LHCN-M2 (cell line): ENCODE results near the gene MINDY4. TPM values are rescaled to one million over a fixed set of nuclear protein-coding genes. Genes with fewer than 3 reads are reported as not detected.

Experiments used
- DNase-seq: peaks from one replicate; pipeline ENCODE4 v3.0.0-alpha.2; 2012; ENCODE audit warnings: low read depth
- total RNA-seq: library from RNA; depleted of rRNA; stranded (reverse); fragments of >200 nt; gene quantifications from 2 replicates; pipeline ENCODE4 v1.2.3, GENCODE V29; 2014

MINDY4 gene
- total RNA-seq, 1 experiment from 2014 or later, result 3.7 TPM

DNA sequence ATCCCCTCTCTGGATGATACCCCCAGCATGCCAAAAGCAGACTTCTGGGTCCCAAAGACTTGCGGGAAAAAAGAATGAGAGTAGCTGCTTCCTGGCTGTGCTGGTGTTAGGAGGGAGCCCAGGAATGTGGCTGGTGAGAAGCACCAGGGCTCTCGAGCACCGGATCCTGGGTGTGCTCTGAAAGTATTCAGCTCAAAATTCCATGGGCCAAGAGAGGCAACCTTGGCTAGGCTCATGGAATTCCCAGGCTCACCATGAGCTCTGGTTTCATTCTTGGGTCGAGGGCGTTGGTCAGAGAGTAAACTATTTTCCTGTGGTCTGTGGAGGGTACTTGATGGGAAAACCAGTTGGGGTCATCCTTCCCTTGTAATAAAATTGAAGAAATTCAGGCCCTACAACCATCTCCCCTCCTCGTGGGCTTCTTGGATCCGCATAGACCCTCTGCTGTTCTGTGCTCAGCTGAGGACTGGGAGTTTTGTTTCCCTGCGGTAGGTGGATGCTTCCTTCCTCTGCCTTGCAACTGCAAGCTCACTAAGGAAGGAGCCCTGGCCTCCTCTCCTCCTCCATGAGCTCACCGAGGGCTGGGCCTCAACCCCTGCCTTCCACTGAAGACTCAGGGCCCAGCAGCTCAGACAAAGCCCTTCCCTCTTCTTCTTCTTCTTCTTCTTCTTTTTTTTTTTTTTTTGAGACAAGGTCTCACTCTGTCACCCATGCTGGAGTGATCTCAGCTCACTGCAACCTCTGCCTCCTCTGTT is 106.0 kb downstream of the MINDY4 start:
- DNase-seq, result no peak

DNA sequence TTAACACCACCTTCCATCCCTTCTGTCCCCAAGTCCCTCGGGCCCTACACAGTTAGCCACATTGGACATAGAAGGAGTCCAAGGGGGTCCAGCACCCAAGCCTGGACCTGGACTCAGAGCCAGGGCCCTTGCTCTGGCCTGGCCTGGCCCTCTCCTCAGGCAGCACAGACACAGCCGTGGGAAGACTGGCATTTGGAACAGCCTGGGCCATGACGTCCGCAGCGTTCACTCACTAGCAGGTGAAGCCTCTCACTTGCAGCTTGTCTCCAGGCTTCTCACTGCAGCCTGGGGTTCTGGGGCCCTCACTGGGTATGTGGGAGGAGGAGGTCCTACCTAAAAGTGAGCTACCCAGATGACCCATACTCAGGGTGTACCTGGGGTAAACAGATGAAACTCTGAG is 106.8 kb downstream of the MINDY4 start:
- DNase-seq, result no peak

DNA sequence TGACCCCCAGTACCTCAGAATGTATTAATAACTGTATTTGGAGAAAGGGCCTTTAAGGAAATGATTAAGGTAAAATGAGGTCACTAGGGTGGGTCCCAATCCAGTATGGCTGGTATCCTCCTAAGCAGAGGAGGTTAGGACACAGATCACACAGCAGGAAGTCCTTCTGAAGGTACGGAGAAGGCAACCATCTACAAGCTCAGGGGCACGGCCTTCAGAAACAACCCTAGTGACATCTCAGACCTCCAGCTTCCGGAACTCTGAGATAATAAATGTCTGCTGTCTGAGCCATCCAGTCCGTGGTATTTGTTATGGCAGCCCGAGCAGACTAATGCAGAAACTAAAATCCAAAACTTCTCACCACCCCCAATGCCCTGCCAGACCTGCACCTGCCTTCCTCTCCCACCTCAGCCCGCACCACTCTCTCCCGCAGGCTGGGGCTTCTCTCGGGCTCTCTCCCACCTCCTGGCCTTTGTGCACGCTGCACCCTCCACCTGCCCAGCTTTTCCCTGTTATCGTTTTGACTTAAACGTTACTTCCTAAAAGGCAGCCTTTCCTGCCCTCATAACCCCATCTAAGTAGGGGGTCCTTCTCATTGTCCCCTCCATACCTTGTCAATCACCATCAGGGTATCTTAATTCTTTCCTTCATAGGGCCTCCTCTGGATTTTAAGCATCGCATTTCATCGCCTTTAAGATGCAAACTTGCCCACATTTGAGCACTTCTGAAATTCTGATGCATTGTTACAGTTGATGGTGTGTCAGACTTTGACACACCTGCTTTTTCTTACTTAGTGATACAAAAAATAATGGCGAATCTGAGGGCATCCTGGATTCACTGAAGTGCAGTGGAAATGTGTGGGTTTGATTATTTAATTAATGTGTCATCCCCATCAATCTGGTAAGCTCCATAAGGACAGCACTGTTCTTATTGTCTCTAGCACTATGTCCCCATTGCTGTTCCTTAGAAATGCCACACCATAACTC is 108.2 kb downstream of the MINDY4 start:
- no peak for DNase-seq

DNA sequence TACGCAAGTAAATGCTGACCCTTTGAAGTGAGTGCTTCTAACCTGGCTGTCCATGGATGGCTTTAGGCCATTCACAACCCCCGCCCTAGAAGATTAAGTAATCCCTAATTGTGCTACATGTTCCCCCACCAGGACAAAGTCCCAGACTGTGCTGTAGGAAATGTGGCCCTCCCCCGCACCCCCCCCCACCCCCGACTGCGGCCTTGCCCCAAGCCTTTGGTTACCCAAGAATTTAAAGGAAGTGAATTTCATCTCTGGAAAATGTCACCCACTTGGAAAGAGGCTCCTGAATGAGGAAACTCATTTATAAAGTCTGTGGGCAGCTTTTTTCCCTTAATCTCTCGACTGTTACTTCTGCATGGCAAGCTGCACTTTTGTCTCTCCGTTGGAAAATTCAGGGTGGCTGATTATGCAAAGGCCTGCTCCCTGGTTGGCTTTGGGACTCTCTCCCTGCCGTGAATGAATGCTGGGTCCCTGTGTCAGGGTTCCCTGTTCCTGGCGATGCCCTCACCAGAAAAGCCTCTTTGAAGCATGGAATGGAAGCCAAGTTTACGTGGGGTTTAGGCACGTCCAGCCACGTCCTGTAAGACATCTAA is 109.0 kb downstream of the MINDY4 start:
- no peak for DNase-seq

DNA sequence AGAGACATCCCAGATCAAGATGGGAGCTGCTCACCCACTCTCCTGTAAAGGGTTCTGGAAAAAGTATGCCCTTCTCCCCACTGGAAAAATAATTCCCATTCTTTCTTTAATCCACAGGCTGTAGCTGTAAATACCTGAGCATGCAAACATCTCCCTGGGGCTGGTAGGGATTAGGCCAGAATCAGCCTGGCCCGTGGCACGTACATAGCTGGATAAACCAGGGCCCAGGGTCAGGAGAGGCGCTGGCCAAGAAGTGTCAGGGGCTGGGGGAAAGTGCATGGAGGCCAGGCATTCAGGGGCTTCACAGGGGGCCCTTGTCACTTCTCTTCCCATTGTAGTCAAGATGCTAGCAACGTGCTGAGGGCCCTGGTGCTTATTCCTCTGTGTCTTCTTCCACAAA is 109.7 kb downstream of the MINDY4 start:
- no peak for DNase-seq

DNA sequence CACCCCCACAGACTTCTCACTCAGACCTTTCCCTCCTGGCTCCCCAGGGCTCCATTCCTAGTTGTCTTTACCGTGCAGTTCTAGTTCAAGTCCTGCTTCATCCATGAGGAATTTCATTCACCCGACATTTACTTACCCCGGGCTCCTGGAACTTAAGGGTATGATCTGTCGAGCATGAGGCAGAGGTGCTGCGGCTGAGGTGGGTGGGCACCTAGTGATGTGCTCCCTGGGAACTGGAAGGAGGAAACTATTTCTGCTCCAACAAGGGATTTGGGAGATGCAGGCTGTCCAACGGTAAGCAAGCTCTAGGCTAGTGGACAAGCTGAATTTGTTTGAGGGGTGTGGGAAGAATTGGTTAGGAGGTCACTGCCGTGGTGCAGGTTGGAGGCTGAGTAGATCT is 110.2 kb downstream of the MINDY4 start:
- DNase-seq, result no peak

DNA sequence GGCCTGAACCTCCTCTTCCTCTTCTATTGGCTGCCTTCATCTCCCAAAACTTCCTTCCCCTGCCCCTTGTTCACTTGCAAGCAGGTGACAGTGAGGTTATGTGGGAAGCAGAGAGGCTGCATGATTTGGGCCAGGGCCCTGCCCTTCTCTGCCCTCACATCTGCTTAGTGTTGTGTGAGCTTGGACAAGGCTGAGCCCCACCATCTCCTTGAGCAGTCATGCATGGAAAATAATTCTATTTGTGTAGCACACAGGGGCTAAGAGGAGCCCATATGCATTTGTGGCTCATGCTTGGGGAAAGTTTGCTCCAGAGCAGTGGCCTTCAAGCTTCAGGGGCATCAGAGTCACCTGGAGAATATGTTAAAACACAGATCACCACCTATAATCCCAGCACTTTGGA is 113.7 kb downstream of the MINDY4 start:
- no peak for DNase-seq

DNA sequence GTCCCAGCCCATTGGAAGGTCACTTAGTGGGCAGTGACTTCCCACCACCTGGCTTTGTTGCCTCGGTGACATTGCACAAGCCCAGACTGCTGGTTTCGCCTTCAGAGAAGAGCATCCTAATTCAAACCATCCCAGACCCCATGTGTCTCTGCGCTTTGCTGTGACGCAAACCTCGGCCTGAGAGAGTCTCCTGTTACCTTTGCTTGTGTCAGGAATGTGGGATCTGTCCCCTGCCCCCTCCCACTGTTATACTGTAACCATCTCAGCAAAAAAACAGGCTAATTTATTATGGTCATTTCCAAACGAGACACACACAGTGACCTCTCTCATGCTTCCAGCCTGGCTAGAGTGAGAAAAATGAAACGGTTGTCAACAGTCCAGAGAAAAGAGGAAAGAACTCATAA is 115.4 kb downstream of the MINDY4 start:
- no peak for DNase-seq

DNA sequence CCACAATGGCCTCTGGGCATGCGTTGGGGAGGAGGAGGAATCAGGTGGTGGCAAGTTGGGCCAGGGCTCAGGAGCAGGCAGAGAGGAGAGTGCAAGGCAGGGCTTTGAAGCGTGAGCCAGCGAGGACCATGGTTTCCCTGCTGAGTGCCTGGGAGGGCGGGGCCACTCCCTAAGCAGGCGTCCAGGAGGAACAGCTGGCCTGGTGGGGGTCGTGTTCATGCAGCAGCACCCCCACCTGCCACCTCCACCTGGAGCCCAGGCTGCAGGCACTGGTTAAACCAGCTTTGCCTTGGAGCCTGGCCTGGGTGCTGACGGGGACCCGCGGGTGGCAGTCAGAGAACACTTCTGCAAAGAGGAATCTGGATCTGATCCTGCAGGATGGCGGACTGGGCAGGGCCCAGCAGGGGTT is 116.3 kb downstream of the MINDY4 start:
- no peak for DNase-seq

DNA sequence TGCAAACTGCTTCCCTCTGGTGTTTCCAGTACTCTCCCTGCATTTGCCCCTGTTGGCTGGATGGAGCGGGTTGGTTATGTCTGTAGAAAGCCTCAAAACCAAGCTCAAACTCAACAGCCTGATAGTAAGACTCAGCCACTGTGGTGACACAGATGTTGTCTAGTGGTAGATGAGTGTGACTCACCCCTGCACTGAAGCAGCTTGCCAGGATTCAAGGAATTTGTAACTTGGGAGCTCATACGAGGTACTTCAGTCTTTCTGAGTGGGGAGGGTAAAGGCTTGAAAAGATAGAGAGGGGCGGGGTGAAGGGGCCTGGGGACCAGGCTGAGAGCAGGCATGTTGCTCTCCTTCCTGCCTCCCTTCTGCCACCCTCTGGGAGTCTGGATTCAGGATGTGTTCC is 117.5 kb downstream of the MINDY4 start:
- DNase-seq, result peak; percentile 85

DNA sequence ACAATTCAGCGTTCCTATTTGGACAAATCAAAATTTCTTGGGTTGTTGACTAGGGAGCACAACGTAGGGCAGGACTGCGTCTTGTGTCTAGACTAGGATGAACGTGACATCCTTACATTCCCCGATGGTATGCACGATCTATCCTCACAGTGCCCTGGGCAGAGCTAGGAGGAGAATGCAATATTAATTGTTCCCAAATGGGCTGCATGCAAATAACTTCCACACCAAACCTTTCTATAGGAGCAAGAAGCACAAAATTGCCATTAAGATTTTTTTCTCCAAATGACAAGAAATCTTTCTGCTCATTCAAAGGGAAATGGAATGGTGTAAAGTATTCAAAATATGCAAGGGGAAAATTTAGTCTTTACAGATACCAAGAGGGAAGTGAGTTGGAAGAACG is 119.0 kb downstream of the MINDY4 start:
- DNase-seq, result no peak

DNA sequence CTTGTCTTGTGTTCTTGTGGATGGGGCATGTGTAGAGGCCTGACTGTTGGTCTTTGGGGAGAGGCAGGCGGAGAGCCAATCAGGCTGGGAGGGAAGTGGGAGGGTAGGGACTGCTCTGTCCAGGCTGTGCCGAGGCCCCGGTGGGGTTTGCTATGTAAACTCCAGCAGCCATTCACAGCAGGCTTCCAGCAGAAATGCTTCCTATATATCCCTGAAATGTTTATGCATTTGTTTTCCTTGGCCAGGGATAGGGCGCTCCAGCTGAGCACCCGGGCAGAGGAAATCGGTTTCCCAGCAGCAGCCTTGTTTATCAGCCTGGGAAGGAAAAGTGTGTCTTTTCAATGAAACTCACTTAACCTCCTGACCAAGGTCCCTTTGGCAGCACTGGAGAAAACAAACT is 122.1 kb downstream of the MINDY4 start:
- no peak for DNase-seq

DNA sequence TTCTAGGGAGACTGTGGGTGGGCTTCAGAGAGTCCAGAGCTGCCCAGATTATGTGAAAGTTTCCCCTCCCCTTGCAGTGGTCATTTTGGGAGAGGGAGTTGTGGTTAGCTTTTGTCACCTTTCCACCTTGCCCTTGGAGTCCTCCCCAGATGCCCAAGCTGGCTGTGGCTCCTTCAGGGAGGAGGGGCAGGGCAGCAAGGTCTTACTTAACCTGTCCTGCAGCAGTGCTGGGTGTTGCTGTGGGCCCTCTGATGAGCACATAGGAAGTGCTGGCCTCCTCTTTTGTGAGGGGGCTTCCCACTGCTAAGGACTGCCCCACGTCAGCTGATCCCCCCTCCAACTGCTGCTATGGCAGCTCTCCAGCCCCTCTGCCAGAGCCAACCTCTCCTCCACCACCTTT is 122.8 kb downstream of the MINDY4 start:
- DNase-seq, result no peak

DNA sequence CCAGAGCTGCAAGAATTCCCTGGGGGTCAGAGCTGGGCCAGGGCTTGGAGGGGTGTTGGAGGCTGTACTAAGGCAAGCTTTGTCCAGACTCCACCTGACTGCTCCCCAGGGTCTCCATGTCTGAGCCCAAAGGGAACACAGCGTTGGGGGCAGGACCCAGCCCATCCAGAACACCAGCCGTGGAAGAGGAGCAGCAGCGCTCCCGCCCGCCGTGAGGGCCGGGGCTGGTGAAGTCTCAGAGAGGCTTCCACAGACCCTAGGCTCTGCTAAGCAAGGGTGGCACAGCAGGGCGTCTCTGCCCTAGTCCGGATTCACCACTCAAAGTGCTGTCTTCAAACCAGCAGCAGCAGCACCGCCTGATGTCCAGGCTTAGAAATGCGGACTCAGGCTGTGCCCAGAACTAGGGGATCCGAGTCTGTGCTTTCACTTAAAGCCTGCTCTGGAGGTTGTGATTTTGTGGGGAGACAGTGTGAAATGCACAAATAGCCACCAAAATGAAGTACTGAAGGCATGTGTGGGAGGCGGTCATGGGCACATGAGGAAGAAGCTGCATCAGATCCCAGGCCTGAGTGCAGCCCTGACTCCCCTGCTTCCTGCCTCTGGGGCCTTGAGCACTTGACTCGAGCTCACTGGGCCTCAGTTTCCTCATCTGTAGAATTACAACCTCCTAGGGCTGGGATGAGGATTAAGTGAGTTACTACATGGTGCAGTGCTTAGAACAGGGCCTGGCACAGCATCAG is 123.8 kb downstream of the MINDY4 start:
- no peak for DNase-seq

DNA sequence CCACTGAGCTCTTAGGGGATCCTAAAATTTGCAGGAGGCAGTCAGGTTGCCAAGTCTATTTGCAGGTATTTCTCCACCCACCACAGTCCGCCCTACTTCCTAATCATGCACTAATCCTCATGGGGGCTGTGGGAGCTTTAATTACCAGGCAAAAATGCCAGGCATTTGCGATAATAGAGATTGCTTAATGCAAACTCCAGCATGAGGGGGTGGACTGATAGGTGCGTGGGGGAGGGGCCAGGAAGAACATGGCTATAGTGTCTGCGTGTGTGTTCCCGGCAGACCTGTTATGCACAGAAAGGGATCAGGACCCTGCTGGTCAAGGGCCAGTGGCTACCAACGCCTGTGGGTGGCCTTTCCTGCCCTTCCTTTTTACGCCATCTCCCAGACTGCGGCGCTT is 124.8 kb downstream of the MINDY4 start:
- DNase-seq, result no peak

DNA sequence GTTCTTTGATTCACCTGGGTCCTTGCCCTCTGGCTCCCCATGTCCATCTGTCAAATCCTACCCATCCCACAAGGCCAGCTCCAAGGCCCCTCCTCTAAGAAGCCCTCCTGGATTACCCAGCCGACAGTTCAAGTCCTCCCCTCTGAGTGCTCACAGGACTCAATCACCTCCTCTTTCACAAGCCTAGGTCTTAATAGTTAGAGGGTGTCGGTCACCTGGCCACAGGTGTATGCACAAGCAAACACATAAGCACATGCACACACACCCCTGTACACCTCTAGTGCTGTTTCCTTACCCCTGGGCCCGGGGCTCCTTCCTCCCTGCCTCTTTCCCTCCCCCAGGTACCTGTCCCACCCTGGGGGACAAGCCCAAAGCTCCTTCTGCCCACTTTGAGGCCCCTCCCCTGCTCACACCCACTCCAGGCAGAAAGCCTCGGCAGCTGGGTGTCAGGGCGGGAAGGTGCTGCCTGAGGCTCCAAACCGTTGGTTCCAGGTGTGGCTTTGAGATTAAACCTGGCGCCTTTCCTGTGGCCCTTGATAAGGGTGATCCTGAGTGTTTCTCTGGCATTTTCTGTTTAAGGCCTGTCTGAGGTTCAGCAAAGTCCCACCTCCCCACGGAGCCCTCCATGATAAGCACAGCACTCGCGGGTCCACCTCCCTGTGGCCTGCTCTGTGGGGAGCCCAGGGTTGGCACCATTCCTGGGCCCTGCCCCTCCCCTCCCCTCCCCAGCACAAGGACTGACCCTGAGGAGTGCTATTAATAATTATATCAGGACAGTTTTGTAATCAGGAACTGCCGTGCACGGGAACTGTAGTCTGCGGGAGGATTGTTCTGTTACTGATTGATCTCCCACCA is 125.8 kb downstream of the MINDY4 start:
- DNase-seq, result no peak

DNA sequence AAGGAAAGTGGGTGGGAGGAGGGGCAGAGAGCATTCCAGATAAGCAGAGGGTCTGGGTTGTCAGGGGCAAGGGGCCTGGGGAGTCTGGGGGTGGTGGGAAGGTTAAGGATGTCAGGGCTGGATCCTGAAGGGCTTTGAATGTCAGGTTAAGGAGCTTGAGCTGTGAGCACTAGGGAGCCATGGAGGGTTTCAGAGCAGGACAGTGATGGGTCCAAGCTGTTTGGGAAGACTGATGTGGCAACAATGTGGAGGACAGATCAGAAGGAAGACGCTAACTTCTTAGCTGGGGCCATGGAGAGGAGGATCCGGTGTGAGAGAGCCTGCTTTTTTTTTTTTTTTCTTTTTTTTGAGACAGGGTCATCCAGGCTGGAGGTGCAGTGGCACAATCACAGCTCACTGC is 126.6 kb downstream of the MINDY4 start:
- no peak for DNase-seq

DNA sequence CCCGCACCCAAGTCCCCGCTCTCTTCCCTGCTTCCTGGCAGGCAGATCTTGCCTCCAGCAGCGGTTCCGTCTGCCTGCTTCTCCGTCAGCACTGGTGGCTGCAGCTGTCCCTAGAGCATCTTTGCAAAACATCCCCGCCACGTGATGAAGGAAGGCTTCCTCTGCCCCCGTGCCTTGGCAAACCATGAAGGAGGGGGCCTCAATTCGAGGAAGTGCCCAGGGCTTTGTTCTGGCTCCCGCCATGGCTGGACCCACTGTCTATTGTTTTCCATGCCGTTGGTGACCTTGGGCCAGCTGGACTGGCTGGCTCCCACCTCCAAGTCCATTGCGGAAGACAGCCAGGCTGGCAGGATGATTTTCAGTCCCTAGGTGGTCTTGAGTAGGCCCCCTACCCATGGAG is 127.2 kb downstream of the MINDY4 start:
- DNase-seq, result no peak

DNA sequence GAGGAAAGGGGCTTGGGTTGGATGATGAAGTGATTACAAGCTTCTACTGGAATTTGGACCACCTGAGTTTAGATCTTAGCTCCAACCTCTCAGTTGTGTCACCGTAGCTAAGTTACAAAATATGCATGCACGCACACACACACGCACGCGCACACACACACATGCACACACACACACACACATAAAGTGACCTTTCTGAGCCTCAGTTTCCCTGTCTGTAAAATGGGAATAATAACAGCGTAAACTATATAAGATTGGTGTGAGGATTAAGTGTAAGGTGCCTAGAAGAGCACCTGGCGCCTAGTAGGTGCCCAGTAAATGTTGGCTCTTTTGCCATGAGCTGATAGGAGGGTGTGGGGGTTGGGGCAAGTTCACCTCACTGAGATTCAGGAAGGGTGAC is 127.8 kb downstream of the MINDY4 start:
- no peak for DNase-seq

DNA sequence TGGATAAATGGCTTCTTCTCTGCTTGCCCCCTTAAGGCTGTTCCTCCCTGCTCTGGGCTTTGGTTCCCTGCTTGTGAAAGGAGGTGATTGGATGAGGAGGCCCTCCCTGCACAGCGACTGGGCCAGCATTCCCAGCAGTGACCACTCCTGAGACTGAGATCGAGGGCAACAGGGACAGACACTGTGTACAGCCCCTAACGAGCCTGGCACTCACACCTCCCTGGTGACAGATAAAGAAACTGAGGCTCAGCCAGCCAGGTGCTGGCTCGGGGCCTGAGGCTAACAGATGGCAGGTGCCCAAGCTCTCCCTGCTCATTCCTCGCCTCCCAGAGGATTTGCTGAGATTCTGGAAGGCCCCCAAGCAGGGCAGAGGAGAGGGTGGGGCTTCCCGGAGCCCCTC is 128.4 kb downstream of the MINDY4 start:
- DNase-seq, result no peak

DNA sequence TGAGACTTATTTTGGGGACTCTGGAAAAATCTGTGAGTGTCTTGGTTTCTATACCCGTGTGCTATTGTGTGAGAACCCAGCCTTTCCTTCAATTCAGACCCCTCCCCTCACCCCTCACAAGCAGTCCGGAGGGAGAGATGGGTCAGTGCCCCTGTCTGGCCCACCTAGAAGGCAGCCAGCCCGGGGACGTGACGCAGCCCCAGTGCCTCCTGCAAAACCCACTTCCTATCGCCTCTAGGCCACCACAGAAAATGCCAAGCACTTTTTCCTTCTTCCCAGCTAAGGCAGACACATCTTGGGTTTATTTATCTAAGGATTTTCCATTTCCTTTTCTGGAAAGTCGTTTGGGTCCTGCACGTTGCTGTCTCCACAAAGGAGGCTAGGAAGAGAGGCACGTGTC is 128.8 kb downstream of the MINDY4 start:
- DNase-seq, result no peak
